IMR-90 (cell line): ENCODE data around the gene FNBP1. TPM values are rescaled to one million over a fixed set of nuclear protein-coding genes. Genes with fewer than 3 reads are reported as not detected.

Experiments
- ATAC-seq: fragments of 200-7000 bp; cut with Tn5 transposase; 2 replicates; pipeline ENCODE4 v1.9.1; 2020; ENCODE audit warnings: low read depth, mild to moderate bottlenecking, moderate library complexity
- BruUV-seq: library from RNA; stranded (reverse); fragments of 400-500 nt; replicated peaks from 2 replicates; lab custom pipeline; 2021; lab: Mats Ljungman, UMichigan
- CTCF ChIA-PET: fragments of 300-600 bp; formaldehyde crosslinking; extraction: SDS; loops from one replicate; lab custom pipeline; 2021; ENCODE audit warnings: antibody characterized with exemption; lab: Yijun Ruan, JAX
- POLR2A ChIA-PET: fragments of 300-600 bp; sonication (Branson Sonifier 250); formaldehyde crosslinking; loops from one replicate; lab custom pipeline; 2022; ENCODE audit warnings: antibody characterized with exemption; ENCODE audit not compliant: unreplicated experiment; lab: Charles Lee
- DNase-seq: peaks from one replicate; pipeline ENCODE4 v3.0.0; 2013
- H2AFZ ChIP-seq: replicated peaks from 2 replicates; pipeline ENCODE3; 2013; ENCODE audit warnings: low read length, mild to moderate bottlenecking; ENCODE audit not compliant: poor library complexity
- H2AK5ac ChIP-seq: 2 replicates; pipeline ENCODE4 v1.6.1; 2013; ENCODE audit warnings: low read depth, low read length, inconsistent platforms
- H2AK9ac ChIP-seq: replicated peaks from 2 replicates; pipeline ENCODE3; 2013; ENCODE audit warnings: mild to moderate bottlenecking, low read depth, low read length, moderate library complexity; ENCODE audit not compliant: poor library complexity
- H2BK120ac ChIP-seq: 2 replicates; pipeline ENCODE4 v1.6.1; 2013; ENCODE audit warnings: low read depth, low read length, inconsistent platforms
- H2BK15ac ChIP-seq: 3 replicates; pipeline ENCODE4 v1.6.1; 2013; ENCODE audit warnings: low read depth, low read length, inconsistent platforms
- H2BK20ac ChIP-seq: 2 replicates; pipeline ENCODE4 v1.6.1; 2013; ENCODE audit warnings: low read depth, mild to moderate bottlenecking, inconsistent platforms, low read length, moderate library complexity
- H2BK5ac ChIP-seq: 2 replicates; pipeline ENCODE4 v1.6.1; 2013; ENCODE audit warnings: mild to moderate bottlenecking, low read depth, low read length, inconsistent platforms; ENCODE audit not compliant: poor library complexity, severe bottlenecking
- H3K14ac ChIP-seq: replicated peaks from 2 replicates; pipeline ENCODE4 v1.6.1; 2013; ENCODE audit warnings: low read depth, low read length, inconsistent platforms
- H3K18ac ChIP-seq: 2 replicates; pipeline ENCODE4 v1.6.1; 2013; ENCODE audit warnings: low read depth, low read length, control low read depth
- H3K23ac ChIP-seq: 2 replicates; pipeline ENCODE4 v1.6.1; 2013; ENCODE audit warnings: low read depth, low read length, inconsistent platforms
- H3K27ac ChIP-seq: 2 replicates; pipeline ENCODE4 v1.5.1; 2013; ENCODE audit warnings: mild to moderate bottlenecking, control low read depth, low read length; ENCODE audit not compliant: insufficient read depth
- H3K27me3 ChIP-seq: 2 replicates; pipeline ENCODE4 v1.6.1; 2013; ENCODE audit warnings: low read length; ENCODE audit not compliant: control insufficient read depth, insufficient read depth
- H3K36me3 ChIP-seq: 2 replicates; pipeline ENCODE4 v1.6.1; 2013; ENCODE audit warnings: low read length, mixed read lengths; ENCODE audit not compliant: control insufficient read depth, insufficient read depth
- H3K4ac ChIP-seq: 2 replicates; pipeline ENCODE4 v1.6.1; 2013; ENCODE audit warnings: low read depth, low read length, inconsistent platforms
- H3K4me1 ChIP-seq: 2 replicates; pipeline ENCODE4 v1.6.1; 2013; ENCODE audit warnings: low read length, mixed read lengths; ENCODE audit not compliant: control insufficient read depth, insufficient read depth
- H3K4me2 ChIP-seq: 2 replicates; pipeline ENCODE4 v1.6.1; 2013; ENCODE audit warnings: low read depth, mild to moderate bottlenecking, control low read depth, low read length, moderate library complexity
- H3K4me3 ChIP-seq: 2 replicates; pipeline ENCODE4 v1.5.1; 2013; ENCODE audit warnings: low read depth, mild to moderate bottlenecking, control low read depth, low read length, moderate library complexity; ENCODE audit not compliant: insufficient read depth
- H3K56ac ChIP-seq: 2 replicates; pipeline ENCODE4 v1.6.1; 2013; ENCODE audit warnings: low read length, inconsistent platforms; ENCODE audit not compliant: insufficient read depth; ENCODE audit errors: extremely low read depth
- H3K79me1 ChIP-seq, 2 experiments: 2 replicates each; pipeline ENCODE4 v1.6.1; 2013; ENCODE audit warnings: low read length in 2 of 2, inconsistent platforms in 1 of 2, low read depth in 1 of 2
- H3K9ac ChIP-seq: 2 replicates; pipeline ENCODE4 v1.6.1; 2013; ENCODE audit warnings: low read depth, low read length, control low read depth
- H3K9me1 ChIP-seq: 2 replicates; pipeline ENCODE4 v1.6.1; 2013; ENCODE audit warnings: low read length, inconsistent platforms; ENCODE audit not compliant: insufficient read depth
- H3K9me3 ChIP-seq: 2 replicates; pipeline ENCODE4 v1.6.1; 2013; ENCODE audit warnings: low read length; ENCODE audit not compliant: control insufficient read depth, insufficient read depth
- H4K20me1 ChIP-seq: 2 replicates; pipeline ENCODE4 v1.6.1; 2013; ENCODE audit warnings: low read length, inconsistent platforms; ENCODE audit not compliant: insufficient read depth
- H4K5ac ChIP-seq: 2 replicates; pipeline ENCODE4 v1.6.1; 2013; ENCODE audit warnings: mild to moderate bottlenecking, low read depth, low read length, control low read depth
- H4K8ac ChIP-seq, 2 experiments: 2 replicates each; pipeline ENCODE4 v1.6.1; 2013; ENCODE audit warnings: low read depth in 2 of 2, low read length in 2 of 2, control low read depth in 1 of 2, inconsistent platforms in 1 of 2
- H4K91ac ChIP-seq: 2 replicates; pipeline ENCODE4 v1.6.1; 2013; ENCODE audit warnings: low read depth, low read length, inconsistent platforms; ENCODE audit not compliant: insufficient read depth
- BHLHE40 ChIP-seq: fragments of 150-350 bp; IDR thresholded peaks from 2 replicates; pipeline ENCODE4 v1.6.1; 2016; ENCODE audit warnings: mild to moderate bottlenecking, low read depth, low read length
- CEBPB ChIP-seq: IDR thresholded peaks from 2 replicates; pipeline ENCODE4 v1.6.1; 2012; ENCODE audit warnings: low read depth, low read length, improper control_type of control experiment
- POLR2A ChIP-seq: IDR thresholded peaks from 2 replicates; pipeline ENCODE4 v1.6.1; 2012; ENCODE audit warnings: mild to moderate bottlenecking, low read depth, low read length
- RAD21 ChIP-seq: IDR thresholded peaks from 2 replicates; pipeline ENCODE4 v1.6.1; 2012; ENCODE audit warnings: low read length, improper control_type of control experiment
- RCOR1 ChIP-seq: IDR thresholded peaks from 2 replicates; pipeline ENCODE4 v1.6.1; 2012; ENCODE audit warnings: mild to moderate bottlenecking, low read length, improper control_type of control experiment; ENCODE audit not compliant: insufficient replicate concordance
- WGBS, 2 experiments: methylation state at CpG; one replicate each; pipeline versions ENCODE4 v1.1.5 to v1.1.7; 2013; ENCODE audit warnings: missing lambda C conversion rate in 2 of 2; ENCODE audit not compliant: insufficient read length in 1 of 2; ENCODE audit errors: extremely low coverage in 2 of 2; 5-methylcytosine and 5-hydroxymethylcytosine counted together
- dilution Hi-C: fragments of 300-500 bp; cut with HindIII; formaldehyde crosslinking; loops from one replicate; pipeline ENCODE4 v1.14.3; 2018; ENCODE audit warnings: low sequenced_read_pairs; ENCODE audit not compliant: unreplicated experiment
- in situ Hi-C: fragments of 300-500 bp; cut with MboI; formaldehyde crosslinking; loops from 3 replicates; pipeline ENCODE4 v1.14.3; 2019; ENCODE audit warnings: low sequenced_read_pairs, inconsistent platforms, mixed read lengths
- intact Hi-C: fragments of 100-400 bp; cut with micrococcal nuclease; formaldehyde crosslinking; loops from 2 replicates; pipeline ENCODE4 v1.10.0; 2022
- polyA plus RNA-seq, 3 experiments: library from polyadenylated mRNA; depleted of rRNA; stranded (reverse); fragments of >200 nt; gene quantifications; 2 replicates each; pipeline ENCODE4 v1.2.3, GENCODE V29; 2012; ENCODE audit warnings: low replicate concordance in 1 of 3
- total RNA-seq: library from RNA; depleted of rRNA; stranded (reverse); fragments of >200 nt; gene quantifications from 2 replicates; pipeline ENCODE4 v1.2.3, GENCODE V29; 2012
- TF ChIP-seq, protein P1 (sequence below): fragments of 150-350 bp; IDR thresholded peaks from 2 replicates; pipeline ENCODE4 v1.6.1; 2017; ENCODE audit warnings: mild to moderate bottlenecking, antibody characterized with exemption, low read length, low read depth
- TF ChIP-seq, protein P2 (sequence below): fragments of 150-350 bp; IDR thresholded peaks from 2 replicates; pipeline ENCODE4 v1.6.1; 2016; ENCODE audit warnings: low read depth, mild to moderate bottlenecking, low read length, moderate library complexity, borderline replicate concordance
- TF ChIP-seq, protein P3 (sequence below): conservative IDR thresholded peaks from 2 replicates; pipeline ENCODE4 v1.5.1; 2012; ENCODE audit warnings: mild to moderate bottlenecking, low read depth, low read length, improper control_type of control experiment

FNBP1 gene
- total and polyA plus RNA-seq, 2 of the 4 experiments (the other 2 are of a cell fraction), result 10.3 to 15.4 TPM

- Histone ChIP-seq H4K5ac (no peak overlapping the region), H3K14ac (no peak overlapping the region), H3K4me2 (no peak overlapping the region), H2AFZ (no peak overlapping the region), H3K36me3 (peaks cover 10% of the 10 kb centered on the region), H3K9me1 (0 out of 2 replicates have a peak, but pooled peaks cover 3% of the 10 kb centered on the region), H3K9me3 (no peaks in the 10 kb centered on the region), H3K27ac (no peak overlapping the region), H4K8ac (no peak overlapping the region), H3K27me3 (no peaks in the 10 kb centered on the region), H2BK20ac (no peak overlapping the region), H3K18ac (no peak overlapping the region), H2BK5ac (no peak overlapping the region), H3K56ac (no peak overlapping the region), H3K23ac (no peak overlapping the region), H2AK9ac (no peak overlapping the region), H4K20me1 (no peaks in the 10 kb centered on the region), H2BK15ac (no peak overlapping the region), H2AK5ac (no peak overlapping the region), H2BK120ac (no peak overlapping the region), H3K4me1 (no peaks in the 10 kb centered on the region), H3K9ac (no peak overlapping the region), H3K4ac (no peak overlapping the region), H3K79me1 (no peaks in the 10 kb centered on the region), H4K91ac (no peak overlapping the region), H3K4me3 (no peak overlapping the region)
- dilution Hi-C loops (no loop called here), intact Hi-C loops (no loop called here), in situ Hi-C loops (no loop called here)
- DNase-seq (no peak), ATAC-seq (no peak)
- BruUV-seq, result no TSS peak
- CTCF ChIA-PET, result interaction anchor here (1.2 kb wide), 1 partner anchor 13 kb away, joined by 5 read pairs; no protein-coding TSS in a partner anchor
- POLR2A ChIA-PET, result no interaction called here
- no CpG with 5 or more reads among the region's 3 CpGs for WGBS, 2 experiments
- TF ChIP-seq POLR2A (no peak), CEBPB (no peak), BHLHE40 (no peak), RCOR1 (no peak), RAD21 (no peak)
- TF ChIP-seq, protein P1, sequence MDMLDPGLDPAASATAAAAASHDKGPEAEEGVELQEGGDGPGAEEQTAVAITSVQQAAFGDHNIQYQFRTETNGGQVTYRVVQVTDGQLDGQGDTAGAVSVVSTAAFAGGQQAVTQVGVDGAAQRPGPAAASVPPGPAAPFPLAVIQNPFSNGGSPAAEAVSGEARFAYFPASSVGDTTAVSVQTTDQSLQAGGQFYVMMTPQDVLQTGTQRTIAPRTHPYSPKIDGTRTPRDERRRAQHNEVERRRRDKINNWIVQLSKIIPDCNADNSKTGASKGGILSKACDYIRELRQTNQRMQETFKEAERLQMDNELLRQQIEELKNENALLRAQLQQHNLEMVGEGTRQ, result no peak
- TF ChIP-seq, protein P2, sequence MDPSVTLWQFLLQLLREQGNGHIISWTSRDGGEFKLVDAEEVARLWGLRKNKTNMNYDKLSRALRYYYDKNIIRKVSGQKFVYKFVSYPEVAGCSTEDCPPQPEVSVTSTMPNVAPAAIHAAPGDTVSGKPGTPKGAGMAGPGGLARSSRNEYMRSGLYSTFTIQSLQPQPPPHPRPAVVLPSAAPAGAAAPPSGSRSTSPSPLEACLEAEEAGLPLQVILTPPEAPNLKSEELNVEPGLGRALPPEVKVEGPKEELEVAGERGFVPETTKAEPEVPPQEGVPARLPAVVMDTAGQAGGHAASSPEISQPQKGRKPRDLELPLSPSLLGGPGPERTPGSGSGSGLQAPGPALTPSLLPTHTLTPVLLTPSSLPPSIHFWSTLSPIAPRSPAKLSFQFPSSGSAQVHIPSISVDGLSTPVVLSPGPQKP, result no peak
- TF ChIP-seq, protein P3, sequence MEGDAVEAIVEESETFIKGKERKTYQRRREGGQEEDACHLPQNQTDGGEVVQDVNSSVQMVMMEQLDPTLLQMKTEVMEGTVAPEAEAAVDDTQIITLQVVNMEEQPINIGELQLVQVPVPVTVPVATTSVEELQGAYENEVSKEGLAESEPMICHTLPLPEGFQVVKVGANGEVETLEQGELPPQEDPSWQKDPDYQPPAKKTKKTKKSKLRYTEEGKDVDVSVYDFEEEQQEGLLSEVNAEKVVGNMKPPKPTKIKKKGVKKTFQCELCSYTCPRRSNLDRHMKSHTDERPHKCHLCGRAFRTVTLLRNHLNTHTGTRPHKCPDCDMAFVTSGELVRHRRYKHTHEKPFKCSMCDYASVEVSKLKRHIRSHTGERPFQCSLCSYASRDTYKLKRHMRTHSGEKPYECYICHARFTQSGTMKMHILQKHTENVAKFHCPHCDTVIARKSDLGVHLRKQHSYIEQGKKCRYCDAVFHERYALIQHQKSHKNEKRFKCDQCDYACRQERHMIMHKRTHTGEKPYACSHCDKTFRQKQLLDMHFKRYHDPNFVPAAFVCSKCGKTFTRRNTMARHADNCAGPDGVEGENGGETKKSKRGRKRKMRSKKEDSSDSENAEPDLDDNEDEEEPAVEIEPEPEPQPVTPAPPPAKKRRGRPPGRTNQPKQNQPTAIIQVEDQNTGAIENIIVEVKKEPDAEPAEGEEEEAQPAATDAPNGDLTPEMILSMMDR, result no peak
These were observed 123.7 kb downstream of the FNBP1 start for GRCh38 chr9:129919277-129919676.
